Activated CD4-positive, alpha-beta T cell treated with anti-CD3 and anti-CD28 coated beads, Interleukin-2, amount 10 ng/mL, durations not matched to agents 7 days and 5 days (primary cell): ENCODE measurements around the gene ELMO2. TPM values are rescaled to one million over a fixed set of nuclear protein-coding genes. Genes with fewer than 3 reads are reported as not detected.

Source experiments
- total RNA-seq, 2 experiments: library from RNA; stranded (reverse); gene quantifications; one replicate each; pipeline ENCODE4 v1.2.3, GENCODE V29; 2021

The ELMO2 gene
- total RNA-seq, 2 experiments from 2014 or later = 71.3 to 75.2 TPM

Other genes with a start within 250 kb of the ELMO2 start
- gene CDH22, start 98.1 kb downstream of the ELMO2 start, total RNA-seq = not detected
- under 1 TPM; 0.50 to 0.71 TPM for gene ZNF334, start 106.9 kb upstream of the ELMO2 start, total RNA-seq
- not detected for gene OCSTAMP, start 144.0 kb upstream of the ELMO2 start, total RNA-seq
- gene SLC13A3, start 244.8 kb upstream of the ELMO2 start, total RNA-seq = under 1 TPM in 1 of 2 experiments, not detected in 1; 0.35 TPM